ENCODE results near the gene NDUFV3. TPM values are rescaled to one million over a fixed set of nuclear protein-coding genes. Genes with fewer than 3 reads are reported as not detected.

Gene NDUFV3
- total and polyA plus RNA-seq, 2 of the 8 experiments (the other 6 are each of a cell fraction or from before 2014, with no cell fraction given), result 17.0 to 44.4 TPM

GRCh38 chr21:42929969-42930368, 36.9 kb downstream of the NDUFV3 start:
- FAIRE-seq (no peak), DNase-seq (ENCODE audit: low read depth in 1 of 2, low spot score in 2 of 2) (no peak)
- Histone ChIP-seq H2BK5ac (ENCODE audit: low read depth, low read length) (peak overlapping the region; percentile 62), H3K9ac (replicated peaks in 1 of 4; ENCODE audit: extremely low read depth in 1 of 4, low read depth in 3 of 4, low read length in 3 of 4) (no peak overlapping the region), H2AFZ (ENCODE audit: low read length) (no peak overlapping the region), H3K56ac (replicated peaks; ENCODE audit: insufficient read length, low read depth, low read length) (no peak overlapping the region), H3K27ac (ENCODE audit: low read depth, low read length) (no peak overlapping the region), H3K27me3 (replicated peaks in 1 of 4; ENCODE audit: control insufficient read depth in 3 of 4, extremely low read depth in 1 of 4, insufficient read depth in 3 of 4, low read length in 3 of 4) (no peaks in the 10 kb centered on the region), H3K79me2 (ENCODE audit: control insufficient read depth in 1 of 2, insufficient read depth in 2 of 2, low read length in 2 of 2) (no peaks in the 10 kb centered on the region; a peak in 1 of 4 replicates), H3K23ac (ENCODE audit: insufficient read length) (no peak overlapping the region), H3K14ac (ENCODE audit: insufficient read length) (no peak overlapping the region), H4K20me1 (replicated peaks in 1 of 2; ENCODE audit: control insufficient read depth in 1 of 2, insufficient read depth in 2 of 2, low read length in 2 of 2) (no peaks in the 10 kb centered on the region), H3K36me3 (ENCODE audit: control insufficient read depth in 2 of 4, insufficient read depth in 4 of 4, low read length in 3 of 4) (no peaks in the 10 kb centered on the region), H2BK15ac (ENCODE audit: low read length) (no peak overlapping the region), H2BK20ac (ENCODE audit: low read length) (peak overlapping the region; percentile 68; the same call in 1 of the 2 replicates), H3K23me2 (ENCODE audit: low read depth, low read length) (no peaks in the 10 kb centered on the region; the same call in 1 of the 2 replicates), H2BK120ac (replicated peaks; ENCODE audit: low read depth, low read length) (peak overlapping the region; percentile 41), H3K4ac (replicated peaks; ENCODE audit: insufficient read length, low read depth, low read length) (no peak overlapping the region), H4K8ac (ENCODE audit: extremely low read depth, insufficient read depth, low read length) (no peak overlapping the region), H3K18ac (ENCODE audit: extremely low read depth, low read length) (peak overlapping the region; percentile 60; the same call in 1 of the 2 replicates), H3K4me2 (ENCODE audit: insufficient read depth in 1 of 2, low read depth in 2 of 2, low read length in 2 of 2) (no peak overlapping the region), H3K4me1 (replicated peaks in 1 of 4; ENCODE audit: control insufficient read depth in 3 of 4, insufficient read depth in 4 of 4, low read length in 3 of 4) (peaks cover 0 to 12% (median 8%) of the 10 kb centered on the region in 4 experiments; a peak in 5 of 7 replicates), H3K4me3 (ENCODE audit: extremely low read depth in 1 of 4, insufficient read depth in 2 of 4, low read depth in 3 of 4, low read length in 4 of 4) (no peak overlapping the region), H2BK12ac (ENCODE audit: low read depth, low read length) (peak overlapping the region; percentile 51), H3K79me1 (ENCODE audit: low read depth, low read length) (no peaks in the 10 kb centered on the region), H2AK5ac (ENCODE audit: low read depth, low read length) (peak overlapping the region; percentile 29), H4K5ac (ENCODE audit: insufficient read length, low read depth, low read length) (no peak overlapping the region), H4K91ac (replicated peaks; ENCODE audit: insufficient read length, low read length) (no peak overlapping the region), H3K9me3 (ENCODE audit: insufficient read depth in 2 of 2, low read depth in 1 of 2, low read length in 1 of 2) (no peaks in the 10 kb centered on the region)
- 94% methylated on average over 3 of the region's 3 CpGs; no CpG with 5 or more reads in 1 of the 2 experiments for WGBS, 2 experiments (ENCODE audit: extremely low coverage in 1 of 2, insufficient coverage in 1 of 2, insufficient read length in 1 of 2, insufficient replicate concordance in 2 of 2, low coverage in 1 of 2, low lambda C conversion rate in 2 of 2, missing lambda C conversion rate in 1 of 2)
- POLR2A ChIA-PET (ENCODE audit: partially characterized antibody), result interaction anchor here (1.0 to 2.2 kb wide), 2 partner anchors 9 to 50 kb away, joined by 3 to 12 read pairs; no protein-coding TSS in a partner anchor
- CTCF ChIA-PET (ENCODE audit: partially characterized antibody), result no interaction called here
- TF ChIP-seq POU5F1 (IDR thresholded peaks at IDR 0.05; ENCODE audit: low read depth, low read length), result no peak
- TF ChIP-seq CTCF (IDR thresholded peaks at IDR 0.05; ENCODE audit: control extremely low read depth in 1 of 3, insufficient read depth in 1 of 3, low read depth in 1 of 3, low read length in 3 of 3), result no peak
- TF ChIP-seq, protein P1, sequence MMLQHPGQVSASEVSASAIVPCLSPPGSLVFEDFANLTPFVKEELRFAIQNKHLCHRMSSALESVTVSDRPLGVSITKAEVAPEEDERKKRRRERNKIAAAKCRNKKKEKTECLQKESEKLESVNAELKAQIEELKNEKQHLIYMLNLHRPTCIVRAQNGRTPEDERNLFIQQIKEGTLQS (IDR thresholded peaks at IDR 0.05; ENCODE audit: insufficient read depth, low read depth, low read length), result no peak
- TF ChIP-seq, protein P2, sequence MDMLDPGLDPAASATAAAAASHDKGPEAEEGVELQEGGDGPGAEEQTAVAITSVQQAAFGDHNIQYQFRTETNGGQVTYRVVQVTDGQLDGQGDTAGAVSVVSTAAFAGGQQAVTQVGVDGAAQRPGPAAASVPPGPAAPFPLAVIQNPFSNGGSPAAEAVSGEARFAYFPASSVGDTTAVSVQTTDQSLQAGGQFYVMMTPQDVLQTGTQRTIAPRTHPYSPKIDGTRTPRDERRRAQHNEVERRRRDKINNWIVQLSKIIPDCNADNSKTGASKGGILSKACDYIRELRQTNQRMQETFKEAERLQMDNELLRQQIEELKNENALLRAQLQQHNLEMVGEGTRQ (IDR thresholded peaks at IDR 0.05; ENCODE audit: low read length), result no peak
- no peak for TF ChIP-seq RBBP5 (IDR thresholded peaks at IDR 0.05; ENCODE audit: borderline replicate concordance, low read depth, low read length)
- TF ChIP-seq, protein P3, sequence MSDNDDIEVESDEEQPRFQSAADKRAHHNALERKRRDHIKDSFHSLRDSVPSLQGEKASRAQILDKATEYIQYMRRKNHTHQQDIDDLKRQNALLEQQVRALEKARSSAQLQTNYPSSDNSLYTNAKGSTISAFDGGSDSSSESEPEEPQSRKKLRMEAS (IDR thresholded peaks at IDR 0.05), result no peak
- no peak for TF ChIP-seq CHD1 (IDR thresholded peaks at IDR 0.05; ENCODE audit: low read depth, low read length)
- TF ChIP-seq CHD2 (IDR thresholded peaks at IDR 0.05; ENCODE audit: low read length), result no peak

Data from H1 (cell line).